ENCODE data around the gene DUSP8.
A peak's percentile ranks its signal among the peaks of the same experiment; 100 is the strongest.
"Not testable (repeated sequence)": the region's sequence is repeated elsewhere in the genome, so short reads cannot be mapped to it uniquely, and the experiment has no call there.

DUSP8 gene

DNA sequence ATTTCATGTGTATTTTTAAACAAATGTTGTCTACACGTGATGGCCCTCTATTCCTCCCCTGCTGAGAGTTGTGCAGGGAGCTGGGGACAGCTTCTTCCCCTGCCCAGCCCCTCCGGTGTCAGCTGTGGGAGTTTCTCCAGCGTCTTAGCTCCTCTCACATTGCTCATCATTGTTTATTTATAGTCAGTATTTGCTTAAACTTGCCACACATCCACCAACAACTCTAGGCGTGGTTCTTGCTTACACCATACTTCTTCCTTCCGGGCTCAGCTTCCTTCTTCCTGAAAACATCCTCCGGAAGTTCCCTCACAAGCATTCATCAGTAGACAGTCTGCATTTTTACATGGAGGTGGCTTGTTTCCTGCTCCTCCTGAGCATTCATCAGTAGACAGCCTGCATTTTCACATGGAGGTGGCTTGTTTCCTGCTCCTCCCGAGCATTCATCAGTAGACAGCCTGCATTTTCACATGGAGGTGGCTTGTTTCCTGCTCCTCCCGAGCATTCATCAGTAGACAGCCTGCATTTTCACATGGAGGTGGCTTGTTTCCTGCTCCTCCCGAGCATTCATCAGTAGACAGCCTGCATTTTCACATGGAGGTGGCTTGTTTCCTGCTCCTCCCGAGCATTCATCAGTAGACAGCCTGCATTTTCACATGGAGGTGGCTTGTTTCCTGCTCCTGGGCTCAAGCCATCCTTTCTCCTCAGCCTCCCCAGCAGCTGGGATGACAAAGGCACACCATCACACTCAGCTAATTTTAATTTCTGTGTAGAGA is 17.3 kb upstream of the DUSP8 start:
- DNase-seq (ENCODE audit: low read depth) = not testable (repeated sequence)

DNA sequence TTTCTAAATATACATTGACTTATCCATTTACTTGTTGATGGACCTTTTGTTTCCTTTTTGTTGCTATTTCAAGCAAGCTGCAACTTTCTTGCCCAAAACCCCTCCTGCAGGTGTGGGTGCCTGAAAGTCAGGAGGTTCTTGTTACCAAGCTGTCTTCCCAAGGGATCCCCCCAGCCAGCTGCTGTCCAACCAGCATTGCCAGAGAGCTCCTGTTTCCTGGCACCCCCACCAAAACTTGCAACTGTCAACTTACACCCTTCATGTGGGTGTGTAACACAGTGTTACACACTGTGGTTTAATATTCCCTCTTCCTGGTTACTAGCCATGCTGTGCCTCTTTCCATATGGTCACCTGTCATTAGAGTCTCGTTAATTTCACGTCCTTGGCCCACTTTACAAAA is 14.6 kb upstream of the DUSP8 start:
- no peak for DNase-seq (ENCODE audit: low read depth)

DNA sequence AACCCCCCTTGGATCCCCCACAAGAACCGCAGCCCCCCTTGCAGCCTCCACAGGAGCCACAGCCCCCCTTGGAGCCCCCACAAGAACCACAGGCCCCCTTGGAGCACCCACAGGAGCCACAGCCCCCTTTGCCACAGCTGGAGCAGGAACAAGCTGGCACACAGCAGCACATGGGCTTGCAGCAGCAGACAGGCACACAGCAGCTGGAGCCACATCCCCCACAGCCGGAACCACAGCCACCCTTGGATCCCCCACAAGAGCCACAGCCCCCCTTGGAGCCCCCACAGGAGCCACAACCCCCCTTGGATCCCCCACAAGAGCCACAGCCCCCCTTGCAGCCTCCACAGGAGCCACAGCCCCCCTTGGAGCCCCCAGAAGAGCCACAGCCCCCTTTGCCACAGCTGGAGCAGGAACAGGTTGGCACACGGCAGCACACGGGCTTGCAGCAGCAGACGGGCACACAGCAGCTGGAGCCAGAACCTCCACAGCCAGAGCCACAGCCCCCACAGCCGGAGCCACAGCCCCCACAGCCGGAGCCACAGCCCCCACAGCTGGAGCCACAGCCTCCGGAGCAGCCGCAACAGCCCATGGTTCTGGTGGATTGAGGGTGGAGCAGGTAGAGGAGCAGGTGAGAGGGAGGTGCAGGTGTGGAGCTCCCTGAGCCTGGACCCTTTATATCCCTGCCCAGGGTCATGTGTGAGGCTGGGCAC is 12.7 kb upstream of the DUSP8 start, which contains the start of gene KRTAP5-1:
KRTAP5-1 (minus strand) TSS at position 623 of the 710 bp plus-strand sequence; CDS start at position 589, 34 bp downstream.
- not testable (repeated sequence) for DNase-seq (ENCODE audit: low read depth)

DNA sequence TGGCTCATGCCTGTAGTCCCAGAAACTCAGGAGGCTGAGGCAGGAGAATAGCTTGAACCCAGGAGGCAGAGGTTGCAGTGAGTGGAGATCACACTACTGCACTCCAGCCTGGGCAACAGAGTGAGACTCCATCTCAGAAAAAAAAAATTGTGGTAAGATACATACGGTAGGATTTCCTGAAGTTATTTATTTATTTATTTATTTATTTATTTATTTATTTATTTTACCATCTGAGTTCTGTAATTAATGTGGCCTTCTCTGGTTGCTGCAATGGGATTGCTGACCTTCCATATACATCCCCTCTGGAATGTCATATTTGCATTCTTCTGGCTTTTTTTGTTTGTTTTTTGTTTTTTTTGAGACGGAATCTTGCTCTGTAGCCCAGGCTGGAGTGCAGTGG is 10.8 kb upstream of the DUSP8 start:
- not testable (repeated sequence) for DNase-seq (ENCODE audit: low read depth)

DNA sequence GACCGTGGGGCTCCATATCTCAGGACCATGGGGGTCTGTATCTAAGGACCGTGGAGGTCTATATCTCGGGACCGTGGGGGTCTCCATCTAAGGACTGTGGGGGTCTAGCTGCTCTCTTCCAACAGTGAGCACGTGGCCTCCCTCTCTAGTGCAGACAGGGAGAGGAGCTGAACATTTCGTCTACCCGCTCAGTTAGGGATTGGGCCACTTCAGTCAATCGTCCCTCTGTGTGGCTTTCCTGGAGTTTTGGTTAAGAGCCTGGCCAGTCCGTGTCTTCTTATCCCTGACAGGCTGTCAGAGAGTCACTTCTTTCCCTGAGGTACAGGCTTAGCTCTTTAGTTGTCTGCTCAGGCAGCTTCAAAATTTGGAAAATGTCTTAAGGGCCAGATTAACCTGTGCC is 9.9 kb upstream of the DUSP8 start:
- DNase-seq (ENCODE audit: low read depth) = no peak

DNA sequence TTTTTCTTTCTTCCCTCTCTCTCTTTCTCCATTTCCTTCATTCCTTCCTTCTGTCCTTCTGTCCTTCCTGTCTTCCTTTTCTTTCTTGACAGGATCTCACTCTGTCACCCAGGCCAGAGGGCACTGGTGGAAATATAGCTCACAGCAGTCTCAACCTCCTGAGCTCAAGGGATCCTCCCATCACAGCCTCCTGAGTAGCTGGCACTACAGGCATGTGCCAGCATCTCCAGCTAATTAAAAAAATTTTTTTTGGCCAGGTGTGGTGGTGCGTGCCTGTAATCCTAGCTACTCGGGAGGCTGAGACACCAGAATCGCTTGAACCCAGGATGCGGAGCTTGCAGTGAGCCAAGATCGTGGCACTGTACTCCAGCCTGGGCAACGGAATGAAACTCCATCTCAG is 4.8 kb upstream of the DUSP8 start:
- DNase-seq (ENCODE audit: low read depth) = no peak

DNA sequence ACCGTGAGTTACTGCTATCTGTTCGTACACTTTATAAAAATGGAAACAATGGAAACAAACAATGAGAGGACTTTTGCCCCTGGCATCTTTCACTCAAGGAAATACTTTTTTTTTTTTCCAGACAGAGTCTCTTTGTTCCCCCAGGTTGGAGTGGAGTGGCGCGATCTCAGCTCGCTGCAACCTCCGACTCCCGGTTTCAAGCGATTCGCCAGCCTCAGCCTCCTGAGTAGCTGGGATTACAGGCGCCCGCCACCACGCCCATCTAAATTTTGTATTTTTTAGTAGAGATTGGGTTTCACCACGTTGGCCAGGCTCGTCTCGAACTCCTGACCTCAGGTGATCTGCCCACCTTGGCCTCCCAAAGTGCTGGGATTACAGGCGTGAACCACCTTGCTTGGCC is 3.7 kb upstream of the DUSP8 start:
- DNase-seq (ENCODE audit: low read depth) = not testable (repeated sequence)

DNA sequence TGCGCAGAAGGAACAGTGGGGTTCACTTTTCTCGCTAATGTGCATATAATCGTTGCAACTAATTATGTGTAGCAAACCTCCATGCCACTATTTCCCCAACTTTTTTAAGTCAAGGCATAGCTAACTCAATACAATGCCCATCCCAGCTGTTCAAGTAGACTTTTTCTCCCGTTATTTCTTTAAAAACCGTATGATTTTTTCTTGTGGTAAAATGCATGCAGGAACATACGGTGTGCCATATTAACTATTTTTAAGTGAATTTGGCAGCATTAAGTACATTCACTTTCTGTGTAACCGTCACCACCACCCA is 2.8 kb upstream of the DUSP8 start:
- no peak for DNase-seq (ENCODE audit: low read depth)

DNA sequence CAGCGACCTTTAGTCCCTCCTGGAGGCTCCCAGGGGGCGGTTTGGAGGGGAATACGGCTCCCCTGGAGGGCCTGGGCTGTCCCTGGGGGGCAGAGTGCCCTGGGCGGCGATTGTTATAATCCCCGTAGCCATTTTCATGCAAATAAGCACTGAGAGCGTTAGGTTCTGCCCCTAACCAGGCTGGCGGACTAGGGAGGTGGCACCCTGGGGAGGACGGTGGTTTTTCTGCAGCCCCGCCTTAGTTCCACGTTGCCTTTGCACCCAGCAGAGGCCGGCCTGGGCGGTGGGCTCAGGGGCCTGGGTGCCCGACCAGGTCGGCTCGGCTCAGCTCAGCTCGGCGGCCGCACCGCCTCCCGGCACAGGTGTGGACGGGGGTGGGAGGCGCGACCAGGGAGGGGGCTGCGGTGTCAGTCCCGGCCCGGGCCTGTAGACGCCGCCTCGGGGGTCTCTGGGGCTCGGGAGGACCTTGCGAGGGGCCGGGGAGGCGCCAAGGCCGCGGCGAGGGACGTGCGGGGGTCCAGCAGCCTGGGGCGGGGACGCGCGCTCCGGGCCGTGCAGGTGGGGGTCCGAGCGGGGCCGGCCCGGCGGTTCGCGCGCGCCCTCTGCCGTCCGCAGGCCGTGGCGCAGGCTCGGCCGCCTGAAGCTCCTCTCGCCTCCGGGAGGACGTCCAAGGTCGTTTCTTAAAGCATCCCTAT is 2.3 kb upstream of the DUSP8 start:
- peak; percentile 30 for DNase-seq (ENCODE audit: low read depth)

DNA sequence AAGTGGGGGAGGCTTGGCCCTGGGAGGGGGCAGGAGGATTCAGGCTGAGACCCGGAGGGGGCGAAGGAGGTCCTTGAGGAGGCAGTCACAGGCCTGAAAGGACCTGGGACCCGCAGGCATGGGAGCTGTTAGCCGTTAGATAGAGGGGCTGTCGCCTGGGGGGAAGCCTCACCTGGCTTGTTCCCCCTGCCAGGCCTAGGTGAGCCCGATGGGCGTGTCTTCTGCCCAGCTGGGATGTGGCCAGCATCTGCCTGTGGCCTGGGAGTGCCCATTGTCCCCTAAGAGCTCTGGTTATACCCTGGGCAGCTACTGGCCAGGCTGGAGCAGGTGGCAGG is 1.8 kb upstream of the DUSP8 start:
- DNase-seq (ENCODE audit: low read depth) = no peak

DNA sequence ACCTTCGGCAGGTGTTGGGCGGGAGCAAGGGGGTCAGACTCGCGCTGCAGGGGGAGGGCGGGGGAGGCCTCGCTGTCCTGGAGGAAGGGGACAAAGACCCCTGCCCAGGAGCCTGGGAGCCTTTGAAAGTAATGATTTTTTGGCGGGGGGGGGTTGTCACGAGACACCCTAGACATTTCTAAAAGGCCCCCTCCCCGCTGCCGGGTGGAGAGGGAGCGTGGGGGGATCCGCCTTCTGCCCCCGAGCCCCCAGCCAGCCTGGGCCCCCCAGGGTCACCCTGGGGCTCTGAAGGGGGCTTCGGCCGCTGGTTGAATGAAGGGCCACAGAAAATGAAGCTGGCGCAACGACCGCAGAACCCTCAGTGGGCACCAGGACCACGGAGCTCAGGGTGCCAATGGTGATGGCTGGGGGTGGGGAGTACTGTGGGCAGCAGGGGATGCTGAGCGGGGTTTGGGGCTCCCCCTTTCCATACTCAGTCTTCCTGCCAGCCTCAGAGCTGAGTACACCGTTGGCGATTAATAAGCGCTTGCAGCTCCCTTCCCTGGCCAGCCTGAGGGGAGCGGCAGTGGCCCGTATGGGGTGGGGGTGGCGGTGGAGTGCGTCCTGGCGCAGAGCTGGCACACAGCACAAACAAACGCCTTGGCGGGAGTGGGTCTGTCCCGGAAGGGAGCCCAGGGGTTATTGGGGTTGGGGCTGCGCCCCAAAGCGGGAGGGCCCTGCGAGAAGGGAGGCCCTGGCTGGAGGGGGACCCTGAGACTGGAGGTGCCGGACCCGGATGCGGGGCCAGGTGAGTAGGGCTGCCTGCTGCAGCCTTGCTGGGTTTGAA is 1.2 kb upstream of the DUSP8 start:
- DNase-seq (ENCODE audit: low read depth) = no peak

DNA sequence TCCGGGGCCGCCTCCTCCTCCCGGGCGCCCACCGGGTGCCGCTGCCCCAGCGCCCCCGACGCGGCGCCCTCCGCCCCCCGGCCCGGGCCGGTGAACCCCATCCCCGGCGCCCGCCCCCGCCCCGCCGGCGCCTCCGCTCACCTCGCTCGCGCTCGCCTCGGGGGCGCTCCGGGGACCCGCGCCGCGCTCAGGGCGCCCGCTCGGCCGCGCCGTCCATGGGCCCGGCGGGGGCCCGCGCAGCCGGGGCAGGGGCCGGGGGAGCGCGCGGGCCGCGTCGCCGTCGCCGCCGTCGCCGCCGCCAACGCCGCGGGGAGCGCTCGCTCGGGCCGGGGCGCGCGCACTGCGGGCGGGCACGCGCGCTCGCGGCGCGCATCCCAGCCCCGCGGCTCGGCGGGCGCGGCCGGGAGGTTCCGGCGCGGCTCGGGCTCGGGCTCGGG is 293 bp downstream of the DUSP8 start:
- DNase-seq (ENCODE audit: low read depth) = no peak

DNA sequence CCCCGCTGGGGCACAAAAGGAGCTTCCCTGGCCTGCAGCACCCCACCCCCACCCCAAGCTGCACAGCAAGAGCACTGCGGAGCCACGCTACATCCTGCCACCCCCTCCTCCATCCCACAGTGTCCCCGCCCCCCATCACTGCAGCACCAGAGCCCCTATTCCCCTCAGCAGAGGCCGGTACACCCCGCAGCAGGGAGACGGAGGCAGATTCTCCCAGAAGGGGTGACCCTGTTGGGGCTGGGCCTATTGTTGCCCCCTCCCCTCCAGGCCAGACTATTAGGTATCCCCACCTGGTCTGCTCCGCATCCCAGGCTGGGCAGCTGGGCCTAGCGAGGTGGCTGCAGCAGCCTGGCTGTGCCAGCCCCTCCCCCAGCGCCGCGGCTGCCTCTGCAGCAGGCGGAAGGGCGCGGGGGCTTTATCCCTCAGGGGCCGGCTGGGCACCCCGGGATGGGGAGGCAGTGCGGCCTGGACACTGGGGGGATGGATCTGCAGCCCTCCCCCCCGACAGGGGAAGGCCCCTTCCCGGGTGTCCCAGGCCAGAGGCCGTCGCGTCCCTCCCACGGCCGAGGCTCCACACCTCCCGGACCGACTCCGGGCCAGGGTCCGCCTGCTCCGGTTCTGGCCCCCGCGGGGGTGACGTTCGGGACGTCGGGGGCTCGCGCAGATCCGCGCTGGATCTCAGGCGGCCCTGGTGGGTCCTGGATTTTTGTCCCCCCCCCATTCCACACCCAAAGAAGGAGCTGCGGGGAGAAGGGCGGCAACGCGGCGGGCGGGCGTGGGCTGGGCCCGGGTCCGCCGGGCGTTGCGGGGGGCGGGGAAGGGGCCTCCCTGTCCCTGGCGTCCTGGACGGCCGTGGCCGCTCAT is 943 bp downstream of the DUSP8 start:
- DNase-seq (ENCODE audit: low read depth) = no peak

DNA sequence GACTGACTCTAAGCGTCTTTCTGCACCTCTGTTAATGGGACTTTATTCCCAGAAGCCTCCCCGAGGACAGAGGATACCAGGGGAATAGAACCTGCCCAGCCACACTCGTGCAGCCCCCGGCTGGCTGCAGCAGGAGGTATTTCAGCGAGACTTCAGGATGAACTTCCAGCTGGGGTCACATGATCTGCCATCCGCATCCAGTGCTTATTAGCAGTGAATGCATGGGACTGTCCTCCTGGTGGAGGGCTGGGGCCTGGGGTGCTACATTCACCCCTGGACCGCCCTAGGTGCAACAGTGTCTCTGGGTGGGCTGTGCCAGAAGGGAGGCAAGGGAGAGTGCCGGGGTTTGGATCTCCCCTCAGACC is 1.6 kb downstream of the DUSP8 start:
- DNase-seq (ENCODE audit: low read depth) = no peak

DNA sequence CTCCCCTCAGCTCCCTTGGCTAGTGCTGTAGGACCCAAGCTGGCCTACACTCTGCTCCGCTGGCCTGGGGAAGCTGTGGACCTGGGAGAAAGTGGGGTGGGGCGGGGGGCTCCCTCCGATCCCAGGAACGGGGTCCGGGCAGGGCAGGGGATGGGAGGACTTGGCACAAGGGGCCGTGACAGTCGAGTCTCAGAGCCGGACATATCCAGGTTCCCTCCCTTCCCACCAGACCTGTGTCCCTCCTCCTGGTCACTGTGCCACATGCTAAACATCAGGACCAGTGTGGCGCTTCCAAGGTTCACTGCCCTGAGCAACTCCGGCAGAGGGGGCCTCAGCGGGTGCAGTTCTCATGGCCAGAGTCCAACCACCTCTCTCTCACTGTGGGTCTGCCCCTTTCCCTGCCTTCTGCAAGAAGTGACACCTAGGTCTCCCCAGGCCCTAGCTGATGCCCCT is 2.0 kb downstream of the DUSP8 start:
- no peak for DNase-seq (ENCODE audit: low read depth)

DNA sequence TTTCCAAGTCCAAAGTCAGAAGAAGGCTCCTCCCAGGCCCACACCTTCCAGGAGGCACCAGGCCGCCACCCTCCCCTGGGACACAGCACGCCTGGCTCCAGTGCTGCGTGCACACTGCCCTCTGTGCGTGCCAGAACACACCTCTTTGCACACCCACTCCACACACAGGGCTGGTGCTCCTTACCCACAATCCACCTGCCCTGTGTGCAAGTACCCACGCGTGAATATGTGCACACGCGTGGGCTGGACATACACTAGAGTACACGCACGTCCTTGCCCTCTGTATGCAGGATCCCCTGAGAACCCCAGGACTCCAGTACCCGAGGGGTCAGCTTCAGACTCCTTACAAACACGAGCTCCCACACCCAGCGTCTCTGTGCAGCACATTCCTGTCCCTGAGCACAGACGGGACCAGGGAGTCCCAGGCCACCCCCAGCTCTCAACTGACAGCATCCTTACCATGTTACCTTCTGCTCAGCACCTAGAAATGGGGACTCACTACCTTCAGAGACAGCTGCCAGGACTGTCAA is 2.8 kb downstream of the DUSP8 start:
- DNase-seq (ENCODE audit: low read depth) = no peak

DNA sequence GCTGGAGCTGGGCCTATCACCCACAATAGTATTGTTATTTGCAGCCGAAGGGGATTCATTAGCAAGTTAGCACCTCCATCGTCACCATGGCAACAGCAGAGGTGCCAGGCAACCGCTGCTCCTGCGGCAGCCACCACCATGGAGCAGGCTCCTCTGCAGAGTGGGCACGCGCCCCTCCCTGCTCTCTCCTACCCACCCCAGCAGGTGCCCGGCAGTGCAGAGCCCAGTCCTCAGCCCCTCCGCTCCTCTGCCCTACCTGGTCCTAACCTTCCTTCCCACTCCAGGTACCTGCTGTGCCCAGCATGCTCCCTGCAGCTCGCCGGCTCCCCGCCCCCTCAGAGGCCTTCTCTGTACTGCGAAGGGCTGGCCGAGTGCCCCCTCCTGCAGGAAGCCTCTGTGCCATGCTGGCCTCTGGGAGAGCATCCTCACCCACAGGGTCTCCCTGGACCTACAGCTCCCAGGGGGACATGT is 3.6 kb downstream of the DUSP8 start:
- no peak for DNase-seq (ENCODE audit: low read depth)

DNA sequence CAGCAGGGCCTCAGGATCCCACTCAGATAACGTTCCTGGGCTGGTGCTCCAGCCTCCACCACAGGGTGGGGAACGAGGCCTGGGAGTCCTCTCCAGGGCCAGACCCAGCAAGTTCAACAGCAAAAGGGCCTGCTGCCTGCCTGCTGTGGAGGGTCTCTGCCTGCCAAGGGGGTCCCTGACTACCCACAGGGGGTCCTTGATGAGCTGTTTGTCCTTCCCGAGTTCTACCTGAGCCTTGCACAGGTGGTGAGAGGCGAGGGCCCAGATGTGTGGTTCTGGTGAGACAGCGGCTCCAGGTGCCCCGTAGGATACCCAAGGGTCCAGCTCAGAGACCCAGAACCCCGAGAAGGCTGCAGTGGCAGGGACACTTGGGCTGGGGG is 4.4 kb downstream of the DUSP8 start:
- DNase-seq (ENCODE audit: low read depth) = no peak

DNA sequence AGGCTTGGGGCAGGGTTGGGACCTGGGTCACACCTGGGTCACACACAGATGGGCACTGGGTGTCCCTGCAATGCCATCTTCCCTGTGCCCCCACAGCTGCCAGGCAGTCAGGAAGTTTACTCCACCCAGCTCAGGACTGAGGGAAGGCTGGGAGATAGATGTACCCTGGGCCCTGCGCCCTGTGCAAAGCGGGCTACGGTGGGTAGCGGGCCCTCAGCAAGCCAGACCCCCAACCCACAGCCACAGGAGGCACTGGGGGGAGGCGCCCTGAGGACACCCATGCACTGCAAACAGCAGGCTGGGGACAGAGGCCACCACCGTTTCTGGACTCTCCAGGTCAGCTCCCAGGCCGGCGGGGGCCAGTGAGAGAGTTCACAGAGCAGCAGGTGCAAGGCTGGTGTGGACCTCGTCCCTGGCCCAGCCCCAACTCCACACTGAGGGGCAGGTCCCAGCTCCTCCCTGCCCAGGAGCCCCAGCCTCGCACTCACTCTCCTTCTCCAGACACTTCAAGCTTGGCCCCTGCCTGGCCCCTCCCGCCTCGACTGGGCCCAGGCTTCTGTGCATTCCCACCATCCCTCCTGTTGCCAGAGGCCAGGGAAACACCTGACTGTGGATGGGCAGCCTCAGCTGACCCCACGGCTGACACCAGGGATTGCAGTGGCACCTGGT is 4.9 kb downstream of the DUSP8 start:
- DNase-seq (ENCODE audit: low read depth) = no peak

DNA sequence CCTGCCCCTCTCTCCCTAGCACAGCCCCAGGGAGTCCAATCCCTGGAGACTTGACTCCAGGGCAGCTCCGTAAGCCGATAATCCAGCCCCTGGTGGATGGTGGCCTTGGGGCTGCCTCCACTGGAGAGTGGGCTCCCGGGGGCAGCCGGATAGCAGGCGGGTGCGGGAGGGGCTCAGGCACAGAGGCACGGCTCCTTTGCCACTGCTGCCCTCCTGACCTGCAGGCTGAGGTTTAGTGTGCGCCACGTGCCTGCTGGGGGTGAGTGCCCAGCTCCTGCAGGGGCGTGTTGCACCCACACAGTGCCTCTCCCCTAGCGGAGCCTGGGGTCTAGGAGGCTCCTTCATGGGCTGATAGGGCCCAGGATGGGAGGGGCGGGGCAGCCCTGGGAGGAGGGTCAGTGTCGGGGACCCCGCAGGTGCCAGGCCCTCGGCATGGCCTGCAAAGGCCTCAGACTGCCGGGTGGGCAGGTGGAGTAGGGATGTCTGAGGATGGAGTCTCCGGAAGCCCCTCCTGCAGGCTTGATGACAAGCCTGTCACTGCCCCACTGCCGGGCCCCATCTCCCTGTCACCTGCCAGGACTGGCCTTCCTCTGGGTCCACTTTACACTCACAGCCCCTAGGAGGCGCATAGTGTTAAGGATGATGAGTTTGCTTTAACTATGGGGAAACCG is 5.6 kb downstream of the DUSP8 start:
- no peak for DNase-seq (ENCODE audit: low read depth)

All from iris pigment epithelial cell (primary cell).